CD8-positive, alpha-beta memory T cell (primary cell): ENCODE measurements around the gene MYL10. TPM values are rescaled to one million over a fixed set of nuclear protein-coding genes. Genes with fewer than 3 reads are reported as not detected.

ENCODE experiments used
- CTCF ChIA-PET: fragments of 350-600 bp; sonication (Branson Sonifier 250); formaldehyde crosslinking; loops from one replicate; lab custom pipeline; 2021; ENCODE audit warnings: antibody characterized with exemption; lab: Charles Lee
- POLR2A ChIA-PET: fragments of 350-600 bp; sonication (Branson Sonifier 250); formaldehyde crosslinking; loops from one replicate; lab custom pipeline; 2021; ENCODE audit warnings: antibody characterized with exemption; lab: Charles Lee
- DNase-seq, 5 donors: peaks; one replicate each; pipeline versions ENCODE4 v3.0.0 to v3.0.0-alpha.2; 2020 to 2022; ENCODE audit warnings: mixed read lengths in 1 of 5
- H3K27ac ChIP-seq: one replicate; pipeline ENCODE4 v1.7.0; 2013; ENCODE audit warnings: low read depth, mild to moderate bottlenecking, low read length, moderate library complexity
- H3K27me3 ChIP-seq: 2 replicates; pipeline ENCODE4 v1.7.0; 2013; ENCODE audit warnings: low read length, mild to moderate bottlenecking; ENCODE audit not compliant: insufficient read depth, poor library complexity, severe bottlenecking
- H3K36me3 ChIP-seq: 2 replicates; pipeline ENCODE4 v1.7.0; 2013; ENCODE audit warnings: mild to moderate bottlenecking, low read length, moderate library complexity; ENCODE audit not compliant: insufficient read depth
- H3K4me1 ChIP-seq: 2 replicates; pipeline ENCODE4 v1.7.0; 2013; ENCODE audit warnings: mild to moderate bottlenecking, low read length, moderate library complexity; ENCODE audit not compliant: insufficient read depth
- H3K4me3 ChIP-seq: 2 replicates; pipeline ENCODE4 v1.7.0; 2013; ENCODE audit warnings: mild to moderate bottlenecking, low read length
- H3K9me3 ChIP-seq: 2 replicates; pipeline ENCODE4 v1.7.0; 2013; ENCODE audit warnings: mild to moderate bottlenecking, low read length
- H3K27ac Mint-ChIP-seq, 8 donors: one replicate each; pipeline ENCODE4 v1.8.0; 2020 to 2021; ENCODE audit warnings: mixed read lengths in 8 of 8, mild to moderate bottlenecking in 6 of 8, inconsistent platforms in 3 of 8, moderate library complexity in 3 of 8
- H3K27me3 Mint-ChIP-seq, 2 donors: one replicate each; pipeline ENCODE4 v1.8.0; 2020 to 2021; ENCODE audit warnings: mixed read lengths in 2 of 2, mild to moderate bottlenecking in 1 of 2, moderate library complexity in 1 of 2
- H3K36me3 Mint-ChIP-seq, 3 donors: one replicate each; pipeline ENCODE4 v1.8.0; 2020 to 2021; ENCODE audit warnings: mixed read lengths in 3 of 3, inconsistent platforms in 1 of 3, mild to moderate bottlenecking in 1 of 3
- H3K4me1 Mint-ChIP-seq, 3 donors: one replicate each; pipeline ENCODE4 v1.8.0; 2020 to 2021; ENCODE audit warnings: mixed read lengths in 3 of 3, inconsistent platforms in 1 of 3, mild to moderate bottlenecking in 1 of 3
- H3K4me3 Mint-ChIP-seq, 7 donors: one replicate each; pipeline ENCODE4 v1.8.0; 2020 to 2021; ENCODE audit warnings: mixed read lengths in 7 of 7, mild to moderate bottlenecking in 6 of 7, moderate library complexity in 4 of 7, inconsistent platforms in 2 of 7
- H3K9me3 Mint-ChIP-seq, 5 donors: one replicate each; pipeline ENCODE4 v1.8.0; 2020 to 2022; ENCODE audit warnings: mixed read lengths in 5 of 5, mild to moderate bottlenecking in 3 of 5, moderate library complexity in 2 of 5, inconsistent platforms in 1 of 5
- polyA plus RNA-seq: library from polyadenylated mRNA; unstranded; fragments of 300-500 nt; fragmentation: Illumina TruSeq; gene quantifications from one replicate; pipeline ENCODE4 v1.2.3, GENCODE V29; 2021
- total RNA-seq, 2 experiments: library from RNA; stranded (reverse); gene quantifications; one replicate each; pipeline ENCODE4 v1.2.3, GENCODE V29; 2021

MYL10 gene
- total RNA-seq (not detected), polyA plus RNA-seq (not detected)

GRCh38 chr7:101629171-101629570, at the start of gene MYL10:
Gene MYL10 (minus strand): TSS chr7:101629296. CDS start chr7:101629118, 178 bp downstream.
- Histone ChIP-seq H3K4me1 (no peaks in the 10 kb centered on the region), H3K9me3 (no peaks in the 10 kb centered on the region), H3K27me3 (no peaks in the 10 kb centered on the region), H3K36me3 (no peaks in the 10 kb centered on the region), H3K4me3 (no peak within 1 kb of the TSS), H3K27ac (no peak within 1 kb of the TSS)
- H3K36me3 Mint-ChIP-seq = peaks cover 0 to 6% (median 0%) of the 10 kb centered on the region in 3 donors
- peaks cover 0 to 8% (median 1%) of the 10 kb centered on the region in 5 donors for H3K9me3 Mint-ChIP-seq
- no peak for DNase-seq
- no peak within 1 kb of the TSS for H3K4me3 Mint-ChIP-seq
- H3K27ac Mint-ChIP-seq = no peak within 1 kb of the TSS
- ChIA-PET POLR2A (no interaction called here), CTCF (no interaction called here)
- peaks cover 0 to 5% (median 0%) of the 10 kb centered on the region in 3 donors for H3K4me1 Mint-ChIP-seq
- H3K27me3 Mint-ChIP-seq = peaks cover 7 to 23% of the 10 kb centered on the region in 2 donors

GRCh38 chr7:101678658-101679057, 49.6 kb upstream of the MYL10 start:
- Histone ChIP-seq H3K4me3 (no peak overlapping the region), H3K36me3 (no peaks in the 10 kb centered on the region), H3K27me3 (no peaks in the 10 kb centered on the region), H3K27ac (no peak overlapping the region), H3K4me1 (no peaks in the 10 kb centered on the region), H3K9me3 (no peaks in the 10 kb centered on the region)
- DNase-seq = no peak
- Mint-ChIP-seq H3K27ac (no peak overlapping the region), H3K9me3 (no peaks in the 10 kb centered on the region), H3K4me3 (no peak overlapping the region), H3K27me3 (peaks cover 0 to 6% of the 10 kb centered on the region in 2 donors), H3K36me3 (no peaks in the 10 kb centered on the region), H3K4me1 (no peaks in the 10 kb centered on the region)
- CTCF ChIA-PET = no interaction called here
- POLR2A ChIA-PET = no interaction called here

DNA sequence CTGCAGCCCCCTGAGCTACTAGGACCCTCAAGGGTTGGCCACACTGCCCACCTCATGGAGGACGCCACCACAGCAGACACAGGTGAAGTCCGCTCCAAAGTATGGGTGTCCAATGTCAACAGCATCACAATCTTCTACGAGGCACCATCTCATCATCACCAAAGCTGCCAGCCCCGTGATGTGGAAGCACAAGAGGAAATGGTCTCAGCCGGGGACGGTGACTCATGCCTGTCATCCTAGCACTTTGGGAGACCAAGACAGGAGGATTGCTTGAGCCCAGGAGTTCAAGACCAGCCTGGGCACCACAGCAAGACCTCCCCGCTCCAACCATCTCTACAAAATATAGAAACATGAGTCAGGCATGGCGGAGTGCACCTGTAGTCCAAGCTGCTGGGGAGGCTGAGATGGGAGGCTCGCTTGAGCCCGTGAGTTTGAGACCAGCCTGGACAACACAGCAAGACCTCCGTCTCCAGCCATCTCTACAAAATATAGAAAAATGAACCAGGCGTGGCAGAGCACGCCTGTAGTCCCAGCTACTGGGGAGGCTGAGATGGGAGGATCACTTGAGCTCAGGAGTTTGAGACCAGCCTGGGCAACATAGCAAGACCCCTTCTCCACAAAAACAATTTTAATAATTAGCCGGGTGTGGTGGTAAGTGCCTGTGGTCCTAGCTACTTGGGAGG, 48.8 kb upstream of the MYL10 start:
- Histone ChIP-seq H3K9me3 (no peaks in the 10 kb centered on the region), H3K36me3 (no peaks in the 10 kb centered on the region), H3K4me1 (no peaks in the 10 kb centered on the region), H3K27ac (no peak overlapping the region), H3K4me3 (no peak overlapping the region), H3K27me3 (no peaks in the 10 kb centered on the region)
- Mint-ChIP-seq H3K36me3 (no peaks in the 10 kb centered on the region), H3K4me3 (no peak overlapping the region), H3K27ac (peak overlapping the region in 2 of 8 donors; percentile 15 to 60), H3K4me1 (no peaks in the 10 kb centered on the region), H3K27me3 (peaks cover 0 to 3% of the 10 kb centered on the region in 2 donors), H3K9me3 (peaks cover 0 to 3% (median 3%) of the 10 kb centered on the region in 5 donors)
- DNase-seq = no peak
- ChIA-PET CTCF (no interaction called here), POLR2A (no interaction called here)

- Histone ChIP-seq H3K27ac (no peak overlapping the region), H3K4me1 (no peaks in the 10 kb centered on the region), H3K27me3 (no peaks in the 10 kb centered on the region), H3K9me3 (no peaks in the 10 kb centered on the region), H3K36me3 (no peaks in the 10 kb centered on the region), H3K4me3 (no peak overlapping the region)
- Mint-ChIP-seq H3K4me1 (no peaks in the 10 kb centered on the region), H3K27me3 (peaks cover 0 to 3% of the 10 kb centered on the region in 2 donors), H3K27ac (no peak overlapping the region), H3K9me3 (peaks cover 0 to 3% (median 3%) of the 10 kb centered on the region in 5 donors), H3K36me3 (no peaks in the 10 kb centered on the region), H3K4me3 (no peak overlapping the region)
- no peak for DNase-seq
- ChIA-PET CTCF (no interaction called here), POLR2A (no interaction called here)
Observed at GRCh38 chr7:101677391-101677790, 48.3 kb upstream of the MYL10 start.

DNA sequence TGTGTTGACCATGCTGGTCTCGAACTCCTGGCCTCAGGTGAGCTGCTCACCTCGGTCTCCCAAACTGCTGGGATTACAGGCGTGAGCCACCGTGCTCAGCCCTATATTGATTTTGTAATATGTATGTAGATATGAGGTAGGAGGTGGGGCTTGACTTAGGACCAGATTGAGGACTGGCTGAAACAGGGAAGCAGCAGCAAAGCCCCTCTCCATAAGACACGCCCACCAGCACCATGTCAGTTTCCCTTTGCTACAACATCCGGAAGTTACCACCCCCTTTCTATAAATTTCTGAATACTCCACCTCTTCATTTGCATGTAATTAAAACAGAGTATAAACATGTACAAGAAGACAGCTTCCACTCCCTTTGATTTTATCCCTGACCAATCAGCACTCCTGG, 47.9 kb upstream of the MYL10 start:
- POLR2A ChIA-PET = no interaction called here
- CTCF ChIA-PET = no interaction called here
- Mint-ChIP-seq H3K27ac (no peak overlapping the region), H3K4me1 (no peaks in the 10 kb centered on the region), H3K9me3 (peaks cover 0 to 3% (median 3%) of the 10 kb centered on the region in 5 donors), H3K36me3 (no peaks in the 10 kb centered on the region), H3K27me3 (peaks cover 0 to 4% of the 10 kb centered on the region in 2 donors), H3K4me3 (no peak overlapping the region)
- H3K36me3 ChIP-seq = no peaks in the 10 kb centered on the region
- H3K4me1 ChIP-seq = no peaks in the 10 kb centered on the region
- H3K27ac ChIP-seq = no peak overlapping the region
- H3K9me3 ChIP-seq = no peaks in the 10 kb centered on the region
- no peaks in the 10 kb centered on the region for H3K27me3 ChIP-seq
- no peak for DNase-seq
- H3K4me3 ChIP-seq = no peak overlapping the region

DNA sequence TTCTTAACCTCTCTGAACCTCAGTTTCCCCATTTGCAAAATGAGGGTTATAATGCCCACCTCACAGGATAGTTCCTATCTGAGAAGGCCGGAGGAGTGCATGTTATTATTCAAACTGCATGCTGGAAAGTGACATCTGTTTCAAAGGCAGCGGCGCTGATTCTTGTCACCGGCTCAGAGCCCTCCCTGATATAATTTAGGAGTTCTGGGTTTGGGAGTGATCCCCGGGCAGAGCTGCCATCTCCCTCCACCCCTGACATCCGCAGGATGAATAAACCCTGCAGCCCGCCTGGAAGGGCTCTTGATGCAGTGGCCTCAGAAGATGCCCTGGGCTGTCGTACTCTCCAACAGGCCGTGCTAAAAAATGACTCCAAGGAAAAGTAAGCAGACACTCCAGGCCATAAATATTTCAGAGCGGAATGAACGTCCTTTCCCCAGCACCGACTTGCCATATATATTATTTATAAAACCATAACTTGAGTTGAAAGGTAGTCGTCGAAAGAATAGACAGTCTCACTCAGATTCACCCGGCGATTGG, 47.0 kb upstream of the MYL10 start:
- POLR2A ChIA-PET = no interaction called here
- H3K4me1 Mint-ChIP-seq = no peaks in the 10 kb centered on the region
- peaks cover 0 to 3% (median 3%) of the 10 kb centered on the region in 5 donors for H3K9me3 Mint-ChIP-seq
- no peaks in the 10 kb centered on the region for H3K36me3 ChIP-seq
- no peak for DNase-seq
- CTCF ChIA-PET = no interaction called here
- no peaks in the 10 kb centered on the region for H3K4me1 ChIP-seq
- no peaks in the 10 kb centered on the region for H3K36me3 Mint-ChIP-seq
- H3K9me3 ChIP-seq = no peaks in the 10 kb centered on the region
- H3K27ac ChIP-seq = no peak overlapping the region
- H3K4me3 Mint-ChIP-seq = no peak overlapping the region
- no peak overlapping the region for H3K27ac Mint-ChIP-seq
- no peak overlapping the region for H3K4me3 ChIP-seq
- H3K27me3 Mint-ChIP-seq = peaks cover 0 to 5% of the 10 kb centered on the region in 2 donors
- no peaks in the 10 kb centered on the region for H3K27me3 ChIP-seq

DNA sequence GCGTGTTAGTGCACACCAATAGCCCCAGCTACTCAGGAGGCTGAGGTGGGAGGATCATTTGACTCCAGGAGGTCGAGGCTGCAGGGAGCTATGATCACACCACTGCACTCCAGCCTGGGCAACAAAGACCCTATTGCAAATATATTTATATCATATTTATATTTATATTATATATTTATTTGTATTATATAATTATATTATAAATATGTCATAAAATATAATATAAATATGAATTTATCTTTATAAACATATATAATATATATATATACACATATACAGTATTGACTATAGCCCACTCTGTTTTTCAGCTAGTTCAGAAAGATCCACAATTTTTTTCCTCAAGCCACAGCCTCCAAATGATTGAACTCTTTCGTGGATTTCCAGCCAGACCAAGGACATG, 45.3 kb upstream of the MYL10 start:
- H3K4me1 ChIP-seq = no peaks in the 10 kb centered on the region
- POLR2A ChIA-PET = no interaction called here
- H3K4me3 Mint-ChIP-seq = no peak overlapping the region

GRCh38 chr7:101673951-101674350, 44.9 kb upstream of the MYL10 start:
- Histone ChIP-seq H3K4me3 (no peak overlapping the region), H3K36me3 (no peaks in the 10 kb centered on the region), H3K4me1 (no peaks in the 10 kb centered on the region), H3K9me3 (no peaks in the 10 kb centered on the region), H3K27ac (no peak overlapping the region), H3K27me3 (no peaks in the 10 kb centered on the region)
- Mint-ChIP-seq H3K27ac (no peak overlapping the region), H3K27me3 (peaks cover 0 to 5% of the 10 kb centered on the region in 2 donors), H3K4me3 (no peak overlapping the region), H3K36me3 (no peaks in the 10 kb centered on the region), H3K4me1 (no peaks in the 10 kb centered on the region), H3K9me3 (peaks cover 0 to 3% (median 3%) of the 10 kb centered on the region in 5 donors)
- no peak for DNase-seq
- POLR2A ChIA-PET = no interaction called here
- CTCF ChIA-PET = no interaction called here

More for the DNA sequence above, 45.3 kb upstream of the MYL10 start:
- H3K9me3 Mint-ChIP-seq = peaks cover 0 to 3% (median 3%) of the 10 kb centered on the region in 5 donors
- Histone ChIP-seq H3K4me3 (no peak overlapping the region), H3K9me3 (no peaks in the 10 kb centered on the region), H3K27me3 (no peaks in the 10 kb centered on the region), H3K27ac (no peak overlapping the region), H3K36me3 (no peaks in the 10 kb centered on the region)
- no peak for DNase-seq
- H3K36me3 Mint-ChIP-seq = no peaks in the 10 kb centered on the region
- no peak overlapping the region for H3K27ac Mint-ChIP-seq
- CTCF ChIA-PET = no interaction called here
- H3K4me1 Mint-ChIP-seq = no peaks in the 10 kb centered on the region
- peaks cover 0 to 5% of the 10 kb centered on the region in 2 donors for H3K27me3 Mint-ChIP-seq
